Osteoblast (primary cell): Measurements from ENCODE around the gene MACROD2. TPM values are rescaled to one million over a fixed set of nuclear protein-coding genes. Genes with fewer than 3 reads are reported as not detected.

Source experiments
- DNase-seq: peaks from one replicate; pipeline ENCODE4 v3.0.0; 2011; ENCODE audit warnings: low spot score, mixed read lengths; ENCODE audit not compliant: insufficient read length; ENCODE audit errors: missing footprints
- H2AFZ ChIP-seq: 2 replicates; pipeline ENCODE4 v1.6.0; 2011; ENCODE audit warnings: mild to moderate bottlenecking, low read length
- H3K27ac ChIP-seq: 2 replicates; pipeline ENCODE4 v1.5.1; 2011; ENCODE audit warnings: mild to moderate bottlenecking, low read depth, low read length, moderate library complexity
- H3K27me3 ChIP-seq: 2 replicates; pipeline ENCODE4 v1.6.0; 2012; ENCODE audit warnings: mild to moderate bottlenecking, control low read depth, inconsistent platforms, low read length, moderate library complexity; ENCODE audit not compliant: insufficient read depth
- H3K36me3 ChIP-seq: 2 replicates; pipeline ENCODE4 v1.5.1; 2011; ENCODE audit warnings: mild to moderate bottlenecking, low read length, control low read depth, moderate library complexity; ENCODE audit not compliant: insufficient read depth
- H3K4me1 ChIP-seq: 2 replicates; pipeline ENCODE4 v1.5.1; 2011; ENCODE audit warnings: mild to moderate bottlenecking, low read length, control low read depth, moderate library complexity; ENCODE audit not compliant: insufficient read depth
- H3K4me2 ChIP-seq: 2 replicates; pipeline ENCODE4 v1.6.0; 2011; ENCODE audit warnings: mild to moderate bottlenecking, low read length; ENCODE audit not compliant: insufficient read depth
- H3K4me3 ChIP-seq: fragments of 200-600 bp; sonication (generic); 3 replicates; pipeline ENCODE4 v1.5.1; 2012; ENCODE audit warnings: mild to moderate bottlenecking, low read length, inconsistent platforms; ENCODE audit not compliant: insufficient read depth
- H3K79me2 ChIP-seq: 2 replicates; pipeline ENCODE4 v1.6.0; 2012; ENCODE audit warnings: mild to moderate bottlenecking, low read length, control low read depth, inconsistent platforms; ENCODE audit not compliant: insufficient read depth
- H3K9me3 ChIP-seq: 2 replicates; pipeline ENCODE4 v1.5.1; 2011; ENCODE audit warnings: low read depth, low read length, control low read depth
- H4K20me1 ChIP-seq: 2 replicates; pipeline ENCODE4 v1.6.0; 2012; ENCODE audit warnings: mild to moderate bottlenecking, low read length, control low read depth; ENCODE audit not compliant: insufficient read depth
- total RNA-seq: library from RNA; depleted of rRNA; stranded (reverse); fragments of >200 nt; gene quantifications from 2 replicates; pipeline ENCODE4 v1.2.3, GENCODE V29; 2012
- TF ChIP-seq, protein P1 (sequence below): IDR thresholded peaks from 2 replicates; pipeline ENCODE4 v1.5.1; 2011; ENCODE audit warnings: mild to moderate bottlenecking, low read depth, low read length, moderate library complexity; ENCODE audit errors: extremely low read depth

MACROD2 gene
- total RNA-seq, 1 donor = 4.0 TPM

DNA sequence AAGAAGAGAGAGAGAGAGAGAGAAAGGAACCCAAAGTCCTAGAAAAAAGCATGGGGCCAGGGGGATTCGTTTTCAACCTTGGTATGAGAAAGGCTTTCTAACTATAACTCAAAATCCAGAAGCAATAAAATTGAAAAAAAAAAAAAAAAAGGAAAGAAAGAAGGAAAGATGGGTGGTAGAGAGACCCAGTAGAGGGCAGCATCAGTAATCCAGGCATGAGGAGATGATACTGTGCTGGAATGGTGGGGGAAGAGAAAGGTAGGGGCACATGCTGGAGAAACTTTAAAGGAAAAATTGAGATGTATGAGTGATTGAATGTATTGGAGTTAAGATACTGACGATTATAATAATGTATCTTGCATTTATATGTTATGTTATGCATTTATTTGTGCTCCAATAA, 1382.8 kb downstream of the MACROD2 start:
- Histone ChIP-seq H2AFZ (no peak overlapping the region), H3K27ac (no peak overlapping the region), H3K79me2 (no peaks in the 10 kb centered on the region), H3K9me3 (no peaks in the 10 kb centered on the region), H3K36me3 (no peaks in the 10 kb centered on the region), H3K4me2 (no peak overlapping the region), H3K27me3 (no peaks in the 10 kb centered on the region), H4K20me1 (no peaks in the 10 kb centered on the region), H3K4me1 (no peaks in the 10 kb centered on the region), H3K4me3 (no peak overlapping the region)
- DNase-seq = no peak
- TF ChIP-seq, protein P1, sequence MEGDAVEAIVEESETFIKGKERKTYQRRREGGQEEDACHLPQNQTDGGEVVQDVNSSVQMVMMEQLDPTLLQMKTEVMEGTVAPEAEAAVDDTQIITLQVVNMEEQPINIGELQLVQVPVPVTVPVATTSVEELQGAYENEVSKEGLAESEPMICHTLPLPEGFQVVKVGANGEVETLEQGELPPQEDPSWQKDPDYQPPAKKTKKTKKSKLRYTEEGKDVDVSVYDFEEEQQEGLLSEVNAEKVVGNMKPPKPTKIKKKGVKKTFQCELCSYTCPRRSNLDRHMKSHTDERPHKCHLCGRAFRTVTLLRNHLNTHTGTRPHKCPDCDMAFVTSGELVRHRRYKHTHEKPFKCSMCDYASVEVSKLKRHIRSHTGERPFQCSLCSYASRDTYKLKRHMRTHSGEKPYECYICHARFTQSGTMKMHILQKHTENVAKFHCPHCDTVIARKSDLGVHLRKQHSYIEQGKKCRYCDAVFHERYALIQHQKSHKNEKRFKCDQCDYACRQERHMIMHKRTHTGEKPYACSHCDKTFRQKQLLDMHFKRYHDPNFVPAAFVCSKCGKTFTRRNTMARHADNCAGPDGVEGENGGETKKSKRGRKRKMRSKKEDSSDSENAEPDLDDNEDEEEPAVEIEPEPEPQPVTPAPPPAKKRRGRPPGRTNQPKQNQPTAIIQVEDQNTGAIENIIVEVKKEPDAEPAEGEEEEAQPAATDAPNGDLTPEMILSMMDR = no peak

DNA sequence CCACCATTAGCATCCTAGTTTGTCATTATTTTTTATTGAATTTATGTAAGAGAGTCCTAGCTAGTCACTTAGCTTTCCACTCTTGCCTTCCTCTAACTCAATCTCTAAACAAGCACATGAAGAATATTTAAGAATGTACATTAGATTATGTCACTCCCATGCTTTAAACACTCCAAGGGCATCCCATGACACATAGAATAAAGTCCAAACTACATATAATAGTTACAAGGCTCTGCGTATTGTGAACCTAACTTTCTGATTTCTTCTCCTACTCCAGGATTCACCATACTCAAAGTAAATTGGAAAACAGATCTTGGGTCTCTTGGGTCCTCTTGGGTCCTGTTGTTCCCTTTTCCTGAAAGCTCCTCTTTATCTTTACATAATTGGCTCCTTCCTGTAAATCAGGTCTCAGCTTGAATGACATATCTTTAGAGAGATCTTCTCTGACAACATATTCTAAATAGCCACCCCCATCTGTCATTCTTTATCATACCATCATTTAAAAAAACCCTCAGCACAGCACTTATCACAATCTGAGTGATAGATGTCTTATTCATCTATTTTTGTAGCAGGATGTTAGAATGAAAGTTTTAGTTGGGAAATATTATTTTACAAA, 1384.5 kb downstream of the MACROD2 start:
- H3K27me3 ChIP-seq = no peaks in the 10 kb centered on the region
- H3K79me2 ChIP-seq = no peaks in the 10 kb centered on the region
- no peak overlapping the region for H3K4me2 ChIP-seq
- TF ChIP-seq, protein P1 = no peak
- H3K9me3 ChIP-seq = no peaks in the 10 kb centered on the region
- no peak for DNase-seq
- H3K4me1 ChIP-seq = no peaks in the 10 kb centered on the region
- H3K4me3 ChIP-seq = no peak overlapping the region
- no peaks in the 10 kb centered on the region for H3K36me3 ChIP-seq
- no peak overlapping the region for H3K27ac ChIP-seq
- H2AFZ ChIP-seq = no peak overlapping the region
- no peaks in the 10 kb centered on the region for H4K20me1 ChIP-seq

DNA sequence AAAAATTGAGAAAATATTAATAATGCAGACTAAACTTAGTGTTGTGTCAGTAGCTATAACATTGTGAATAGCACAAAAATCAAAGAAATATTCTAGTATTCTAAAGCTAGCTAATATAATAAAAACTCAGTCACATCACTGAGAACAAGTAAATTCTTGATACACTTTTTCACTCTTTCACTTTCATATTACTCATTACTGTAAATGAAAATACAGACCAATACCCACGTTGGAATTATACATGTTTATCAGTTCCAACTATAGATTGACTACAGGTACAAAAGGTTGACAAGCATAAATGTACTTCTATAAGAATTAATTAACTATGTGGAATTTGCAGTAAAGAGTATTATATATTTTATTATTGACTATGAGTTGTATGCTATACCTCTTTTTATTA, 1385.5 kb downstream of the MACROD2 start:
- Histone ChIP-seq H3K4me2 (no peak overlapping the region), H3K79me2 (no peaks in the 10 kb centered on the region), H3K9me3 (no peaks in the 10 kb centered on the region), H3K4me1 (no peaks in the 10 kb centered on the region), H3K4me3 (no peak overlapping the region), H3K36me3 (no peaks in the 10 kb centered on the region), H2AFZ (no peak overlapping the region), H3K27ac (no peak overlapping the region), H4K20me1 (no peaks in the 10 kb centered on the region), H3K27me3 (no peaks in the 10 kb centered on the region)
- TF ChIP-seq, protein P1 = no peak
- no peak for DNase-seq

DNA sequence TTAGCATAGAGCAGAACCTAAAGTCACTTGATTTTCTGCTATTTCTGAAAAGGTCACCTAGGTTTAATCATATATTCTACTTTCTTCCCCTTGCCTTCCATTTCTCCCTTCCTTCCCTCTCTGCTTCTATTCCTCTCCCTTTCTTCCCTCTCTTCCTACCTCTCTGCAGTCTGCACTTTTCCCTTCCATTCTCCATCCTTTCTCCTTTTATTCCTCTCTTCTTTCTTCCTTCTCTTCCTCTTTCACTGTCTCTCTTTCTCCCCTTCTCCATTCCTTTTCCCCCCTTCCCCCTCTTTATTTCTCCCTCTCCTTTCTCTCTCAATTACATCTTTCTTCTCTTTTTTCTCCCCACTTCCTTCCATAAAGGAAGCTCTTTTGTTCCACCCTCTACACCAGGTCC, 1391.9 kb downstream of the MACROD2 start:
- no peaks in the 10 kb centered on the region for H3K36me3 ChIP-seq
- no peak overlapping the region for H2AFZ ChIP-seq
- H3K27me3 ChIP-seq = no peaks in the 10 kb centered on the region
- H3K4me1 ChIP-seq = no peaks in the 10 kb centered on the region
- H3K79me2 ChIP-seq = no peaks in the 10 kb centered on the region
- TF ChIP-seq, protein P1 = no peak
- no peaks in the 10 kb centered on the region for H3K9me3 ChIP-seq
- H3K4me3 ChIP-seq = no peak overlapping the region
- H4K20me1 ChIP-seq = no peaks in the 10 kb centered on the region
- H3K4me2 ChIP-seq = no peak overlapping the region
- H3K27ac ChIP-seq = no peak overlapping the region
- DNase-seq = no peak
